Measurements from ENCODE around the gene TUBGCP6.
A peak's percentile ranks its signal among the peaks of the same experiment; 100 is the strongest.
"Not testable (repeated sequence)": the region's sequence is repeated elsewhere in the genome, so short reads cannot be mapped to it uniquely, and the experiment has no call there.

Gene TUBGCP6

DNA sequence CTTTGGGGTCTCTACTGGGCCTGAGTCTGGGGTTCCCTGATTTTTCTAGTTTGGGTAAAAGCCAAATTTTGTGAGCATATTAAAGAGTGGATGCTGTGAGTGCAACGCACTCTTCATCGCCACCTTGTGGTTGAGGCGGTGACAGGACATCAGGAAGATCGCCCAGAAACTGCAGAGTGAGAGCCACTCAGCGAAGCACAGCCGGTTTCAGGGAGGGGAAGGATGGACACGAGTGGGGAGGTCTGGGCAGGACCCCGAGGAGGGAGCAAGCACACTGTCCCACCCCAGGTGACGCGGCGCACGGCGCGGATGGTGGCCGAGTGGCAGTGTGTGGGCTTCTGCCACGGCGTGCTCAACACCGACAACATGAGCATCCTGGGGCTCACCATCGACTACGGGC is 34.9 kb downstream of the TUBGCP6 start:
- peak; percentile 74 for DNase-seq (ENCODE audit: low spot score)

GRCh38 chr22:50208939-50209892 is 35.6 kb downstream of the TUBGCP6 start:
- no peak for DNase-seq (ENCODE audit: low spot score)

DNA sequence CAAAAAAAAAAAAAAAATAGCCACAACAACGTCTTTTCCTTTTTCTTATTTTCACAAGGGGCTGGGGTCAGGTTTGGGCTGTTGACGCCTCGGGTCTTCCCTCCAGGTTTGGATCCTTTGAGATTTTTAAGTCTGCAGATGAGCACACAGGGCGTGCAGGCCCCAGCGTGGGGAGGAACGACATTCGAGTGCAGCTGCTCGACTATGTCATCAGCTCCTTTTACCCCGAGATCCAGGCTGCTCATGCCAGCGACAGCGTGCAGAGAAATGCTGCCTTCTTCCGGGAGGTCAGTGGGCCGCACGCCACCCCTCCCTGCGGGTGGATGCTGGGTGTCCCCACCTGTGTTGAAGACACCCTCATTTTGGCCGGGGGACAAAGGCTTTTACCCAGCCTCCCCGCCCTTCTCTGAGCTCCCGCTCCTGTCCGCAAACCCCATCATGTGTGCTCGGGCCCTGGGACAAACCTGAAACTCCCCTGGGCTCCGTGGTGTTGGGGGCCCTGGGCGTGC is 36.3 kb downstream of the TUBGCP6 start:
- DNase-seq (ENCODE audit: low spot score): no peak

DNA sequence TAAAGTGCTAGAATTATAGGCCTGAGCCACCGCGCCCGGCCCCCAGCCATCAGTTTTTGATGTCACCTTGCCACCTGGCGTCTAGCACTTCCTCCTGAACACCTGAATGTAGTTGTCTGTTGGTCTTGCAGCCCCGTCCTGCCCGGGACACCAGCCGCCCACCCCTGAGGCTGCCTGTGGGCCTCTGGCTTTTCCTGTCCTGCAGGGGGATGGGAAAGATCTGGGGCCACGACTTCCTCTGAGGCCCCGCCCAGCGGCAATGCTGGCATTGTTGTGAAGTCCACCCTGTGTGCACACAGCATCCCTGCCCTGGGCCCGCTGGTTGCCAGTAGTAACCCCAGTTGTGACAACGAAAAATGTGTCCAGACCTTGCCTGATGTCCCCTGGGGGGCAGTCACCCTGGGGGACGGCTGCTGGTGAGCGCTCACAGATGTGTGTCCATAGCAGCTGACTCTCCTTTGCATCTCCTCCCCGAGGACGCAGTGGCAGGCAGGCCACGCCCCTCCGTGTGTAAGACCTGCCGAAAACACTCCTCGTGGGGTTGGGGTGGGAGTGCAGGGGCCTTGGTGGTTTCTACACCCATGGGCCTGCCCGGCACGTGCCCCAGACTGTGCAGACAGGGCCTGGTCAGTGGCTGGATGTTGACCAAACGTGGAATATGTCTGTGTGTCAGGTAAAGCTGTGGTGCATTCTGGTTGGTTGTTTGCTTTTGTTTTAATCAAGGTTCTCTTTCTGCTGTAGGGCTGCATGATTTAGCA is 37.3 kb downstream of the TUBGCP6 start:
- no peak for DNase-seq (ENCODE audit: low spot score)

DNA sequence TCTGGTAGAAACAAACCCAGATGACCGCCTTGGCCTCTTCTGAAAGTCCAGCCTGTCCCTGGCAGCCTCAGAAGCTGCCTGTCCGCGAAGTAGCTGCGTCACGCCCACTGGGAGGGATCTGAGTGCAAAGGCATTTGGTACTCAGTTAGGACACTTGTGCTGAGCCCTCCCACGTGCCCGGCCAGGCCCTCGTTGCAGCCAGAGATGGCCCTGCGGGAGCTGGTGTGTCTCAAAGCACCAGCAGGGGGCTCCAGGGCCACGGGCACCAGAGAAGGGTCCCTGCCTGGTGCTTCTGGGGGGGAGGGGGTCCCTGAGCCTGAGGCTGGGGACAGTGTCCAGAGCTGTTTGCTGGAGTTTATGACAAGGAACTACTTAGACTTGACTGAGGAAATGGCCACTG is 38.2 kb downstream of the TUBGCP6 start:
- no peak for DNase-seq (ENCODE audit: low spot score)

DNA sequence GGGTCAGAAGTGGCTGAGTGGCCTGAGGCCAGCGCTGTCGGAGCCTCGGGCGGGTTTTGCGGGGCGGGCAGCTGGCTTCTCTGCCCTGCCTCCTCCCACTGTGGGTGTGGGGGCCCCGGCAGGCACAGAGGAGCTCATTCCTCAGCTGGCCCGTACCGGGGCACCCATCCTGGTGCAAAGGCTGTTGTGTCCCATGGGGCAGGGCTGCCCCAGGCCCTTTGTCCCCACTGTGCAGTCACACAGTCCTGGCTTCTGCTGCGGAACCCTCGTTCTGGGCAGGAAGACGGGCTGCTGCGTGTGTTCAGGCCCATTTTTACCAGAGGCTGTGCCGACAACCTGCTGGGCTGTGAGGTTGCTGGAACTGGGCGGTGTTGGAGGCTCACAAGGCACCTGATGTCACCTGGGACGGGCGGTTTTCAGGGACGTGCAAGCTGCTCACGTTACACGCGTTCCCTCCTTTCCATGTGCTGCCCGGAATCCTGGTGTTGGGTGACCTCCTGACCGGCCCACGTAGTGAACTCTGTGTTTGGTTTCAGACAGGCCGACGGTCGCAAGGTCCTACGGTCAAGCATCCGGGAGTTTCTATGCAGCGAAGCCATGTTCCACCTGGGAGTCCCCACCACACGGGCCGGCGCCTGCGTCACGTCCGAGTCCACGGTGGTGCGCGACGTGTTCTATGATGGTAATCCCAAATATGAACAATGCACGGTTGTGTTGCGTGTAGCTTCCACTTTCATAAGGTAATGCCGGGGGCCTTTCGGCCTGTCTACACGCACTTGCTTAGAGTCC is 38.8 kb downstream of the TUBGCP6 start:
- DNase-seq (ENCODE audit: low spot score): no peak

- DNase-seq (ENCODE audit: low spot score): not testable (repeated sequence)
These were observed 39.8 kb downstream of the TUBGCP6 start for GRCh38 chr22:50204998-50205397.

- no peak for DNase-seq (ENCODE audit: low spot score)
These were observed 40.3 kb downstream of the TUBGCP6 start for GRCh38 chr22:50204571-50204970.

DNA sequence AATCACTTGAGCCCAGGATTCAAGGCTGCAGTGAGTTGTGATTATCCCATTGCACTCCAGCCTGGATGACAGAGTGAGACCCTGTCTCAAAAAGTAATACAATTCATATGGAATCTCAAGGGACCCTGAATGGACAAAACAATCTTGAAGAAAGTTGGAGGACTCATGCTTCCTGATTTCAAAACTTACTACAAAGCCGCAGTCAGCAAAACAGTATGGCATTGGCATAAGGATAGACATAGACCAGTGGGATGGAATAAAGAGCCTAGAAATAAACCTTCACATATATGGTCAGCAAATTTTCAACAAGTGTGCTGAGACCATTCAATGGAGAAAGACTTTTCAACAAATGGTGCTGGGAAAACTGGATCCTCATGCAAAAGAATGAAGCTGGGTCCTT is 41.5 kb downstream of the TUBGCP6 start:
- no peak for DNase-seq (ENCODE audit: low spot score)

GRCh38 chr22:50202130-50202666 is 42.6 kb downstream of the TUBGCP6 start:
- DNase-seq (ENCODE audit: low spot score): no peak

DNA sequence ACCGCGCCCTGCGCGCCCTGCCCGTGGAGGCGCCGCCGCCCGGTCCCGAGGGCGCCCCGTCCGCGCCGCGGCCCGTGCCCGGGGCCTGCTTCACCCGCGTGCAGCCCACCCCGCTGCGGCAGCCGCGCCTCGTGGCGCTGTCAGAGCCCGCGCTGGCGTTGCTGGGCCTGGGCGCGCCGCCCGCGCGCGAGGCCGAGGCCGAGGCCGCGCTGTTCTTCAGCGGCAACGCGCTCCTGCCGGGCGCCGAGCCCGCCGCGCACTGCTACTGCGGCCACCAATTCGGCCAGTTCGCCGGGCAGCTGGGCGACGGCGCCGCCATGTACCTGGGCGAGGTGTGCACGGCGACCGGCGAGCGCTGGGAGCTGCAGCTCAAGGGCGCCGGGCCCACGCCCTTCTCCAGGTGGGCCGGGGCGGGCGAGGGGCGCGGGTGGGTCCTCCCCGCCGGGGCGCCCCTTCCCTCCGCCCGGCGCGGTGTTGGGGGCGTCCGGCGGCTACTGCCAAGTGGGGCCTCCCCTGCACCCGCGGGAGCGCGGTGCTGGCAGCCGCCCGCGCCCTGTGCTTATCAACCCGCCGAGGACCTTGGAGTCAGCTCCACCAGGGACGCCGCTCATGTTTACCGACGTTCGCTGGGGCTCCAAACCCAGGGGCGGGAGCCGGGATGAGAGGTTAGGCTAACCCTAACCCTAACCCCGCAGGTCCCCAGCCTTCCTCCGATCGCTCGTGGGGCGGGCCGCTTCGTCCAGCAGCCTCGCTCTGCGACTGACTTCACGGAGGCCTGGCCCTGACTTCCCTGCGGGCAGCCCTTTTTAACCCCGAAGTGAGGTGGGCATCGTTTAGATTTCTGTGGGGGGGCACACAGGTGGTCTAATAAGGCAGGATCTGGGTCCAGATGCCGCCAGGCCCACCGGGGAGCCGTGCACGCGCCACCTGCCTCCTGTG is 43.4 kb downstream of the TUBGCP6 start:
- DNase-seq (ENCODE audit: low spot score): no peak

GRCh38 chr22:50200461-50201190 is 44.2 kb downstream of the TUBGCP6 start, which contains the start of gene SELENOO:
Gene SELENOO (plus strand): TSS chr22:50201011. CDS start chr22:50201037, 26 bp downstream.
- DNase-seq (ENCODE audit: low spot score): peak; percentile 91

GRCh38 chr22:50199829-50200460 is 44.9 kb downstream of the TUBGCP6 start:
- no peak for DNase-seq (ENCODE audit: low spot score)

- no peak for DNase-seq (ENCODE audit: low spot score)
These were observed 45.5 kb downstream of the TUBGCP6 start for GRCh38 chr22:50199251-50199721.

- DNase-seq (ENCODE audit: low spot score): no peak
These were observed 46.2 kb downstream of the TUBGCP6 start for GRCh38 chr22:50198624-50199017.

DNA sequence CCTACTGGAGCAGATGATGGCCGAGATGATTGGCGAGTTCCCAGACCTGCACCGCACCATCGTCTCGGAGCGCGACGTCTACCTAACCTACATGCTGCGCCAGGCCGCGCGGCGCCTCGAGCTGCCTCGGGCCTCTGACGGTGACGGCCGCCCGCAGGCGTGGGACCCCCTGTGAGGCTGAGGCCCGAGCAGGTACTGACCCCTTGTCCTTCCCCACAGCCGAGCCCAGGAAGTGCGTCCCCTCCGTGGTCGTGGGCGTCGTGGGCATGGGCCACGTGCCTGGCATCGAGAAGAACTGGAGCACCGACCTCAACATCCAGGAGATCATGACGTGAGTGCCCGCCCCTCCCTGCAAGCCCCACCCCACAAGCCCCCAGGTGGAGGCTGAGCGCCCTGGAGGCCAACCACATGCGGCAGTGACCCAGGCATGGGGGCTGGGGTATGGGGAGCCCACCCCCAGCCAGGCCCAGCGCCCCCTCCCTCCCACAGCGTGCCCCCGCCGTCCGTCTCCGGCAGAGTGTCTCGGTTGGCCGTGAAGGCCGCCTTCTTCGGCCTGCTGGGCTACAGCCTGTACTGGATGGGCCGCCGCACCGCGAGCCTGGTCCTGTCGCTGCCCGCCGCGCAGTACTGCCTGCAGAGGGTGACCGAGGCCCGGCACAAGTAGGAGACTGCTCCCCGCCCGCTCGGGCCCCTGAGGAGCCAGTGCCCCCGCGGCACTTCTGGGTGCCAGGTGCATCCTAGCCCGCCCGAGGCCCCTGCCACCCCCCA is 46.8 kb downstream of the TUBGCP6 start:
- DNase-seq (ENCODE audit: low spot score): no peak

DNA sequence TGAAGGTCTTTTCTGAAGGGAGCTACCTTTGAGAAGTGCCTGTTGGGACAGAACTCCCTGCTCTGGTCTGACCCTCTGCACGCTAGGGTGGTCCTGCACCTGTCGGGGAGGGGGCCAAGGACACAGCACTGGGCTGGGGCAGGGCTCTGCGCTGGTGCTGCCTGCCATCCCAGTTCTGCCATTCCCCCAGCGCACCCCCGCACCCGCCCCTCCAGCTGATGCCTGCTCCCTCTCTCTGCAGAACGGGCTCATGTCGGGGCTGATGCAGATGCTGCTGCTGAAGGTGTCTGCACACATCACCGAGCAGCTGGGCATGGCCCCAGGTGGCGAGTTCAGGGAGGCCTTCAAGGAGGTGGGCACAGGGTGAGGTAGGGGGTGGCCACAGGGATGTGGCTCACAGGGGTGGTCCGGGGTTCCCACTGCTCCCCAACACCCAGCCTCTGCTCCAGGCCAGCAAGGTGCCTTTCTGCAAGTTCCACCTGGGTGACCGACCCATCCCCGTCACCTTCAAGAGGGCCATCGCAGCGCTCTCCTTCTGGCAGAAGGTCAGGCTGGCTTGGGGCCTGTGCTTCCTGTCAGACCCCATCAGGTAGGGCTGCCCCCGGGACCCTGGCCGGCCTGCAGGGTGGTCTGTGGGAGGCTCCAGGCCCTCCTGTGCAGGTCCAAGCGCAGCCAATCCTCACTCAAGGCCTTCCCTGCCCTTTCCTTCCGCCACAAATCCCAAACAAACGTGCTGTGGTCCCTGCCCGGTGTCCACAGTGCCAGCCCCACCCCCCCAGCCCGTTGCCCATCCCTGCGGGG is 47.6 kb downstream of the TUBGCP6 start:
- no peak for DNase-seq (ENCODE audit: low spot score)

DNA sequence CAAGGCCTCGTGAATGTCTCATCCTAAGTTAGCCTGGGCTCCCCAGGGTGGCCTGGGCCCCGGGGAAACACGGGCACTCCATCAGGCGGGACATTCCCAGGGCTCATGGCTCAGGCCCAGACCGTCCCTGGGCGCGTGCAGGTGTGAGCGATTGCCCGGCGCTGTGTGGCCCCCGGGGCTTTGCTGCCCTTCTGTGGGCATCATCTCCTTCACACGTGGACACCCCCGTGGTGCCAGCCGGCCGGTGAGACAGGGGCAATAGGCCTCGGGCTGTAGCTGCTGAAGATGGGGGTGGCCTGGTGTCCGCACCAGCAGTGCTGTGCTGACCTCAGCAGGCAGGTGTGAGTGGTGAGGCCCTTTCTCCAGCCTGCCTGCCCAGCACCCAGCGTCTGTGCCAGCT is 48.6 kb downstream of the TUBGCP6 start:
- no peak for DNase-seq (ENCODE audit: low spot score)

All from CD4-positive, alpha-beta T cell treated with Interleukin-2 at 100 ng/mL for 4 hours (primary cell).